ENCODE data around the gene PDE4A. TPM values are rescaled to one million over a fixed set of nuclear protein-coding genes. Genes with fewer than 3 reads are reported as not detected.

Gene PDE4A
- total RNA-seq, 1 experiment from 2014 or later, result 10.4 TPM

- H3F3A ChIP-seq (ENCODE audit: insufficient read depth, low read depth), result peaks cover 12% of the 10 kb centered on the region
- H3K9me2 ChIP-seq (ENCODE audit: insufficient read depth), result no peaks in the 10 kb centered on the region
- no TSS peak for BruUV-seq (replicated peaks)
- H3K27ac ChIP-seq, result no peak overlapping the region
- DNase-seq, result no peak
- H3K36me3 ChIP-seq (ENCODE audit: low read depth), result no peaks in the 10 kb centered on the region
- H3K4me3 ChIP-seq, result no peak overlapping the region
- H4K20me1 ChIP-seq (ENCODE audit: insufficient read depth), result no peaks in the 10 kb centered on the region
- no peaks in the 10 kb centered on the region for H3K4me1 ChIP-seq (replicated peaks; ENCODE audit: insufficient read depth)
- no peaks in the 10 kb centered on the region for H3K9me3 ChIP-seq (ENCODE audit: insufficient read depth, low read depth)
- intact Hi-C loops (cut with micrococcal nuclease; ENCODE audit: unreplicated experiment), result loop anchor here (10.0 kb wide), 1 partner anchor 67 kb away; the partner anchor contains the start of gene CDC37
- ChIA-PET POLR2A (ENCODE audit: unreplicated experiment) (no interaction called here), CTCF (no interaction called here)
- no peaks in the 10 kb centered on the region for H3K27me3 ChIP-seq (ENCODE audit: insufficient read depth, low read depth)
- H2AFZ ChIP-seq, result no peak overlapping the region
- TF ChIP-seq, protein P1, sequence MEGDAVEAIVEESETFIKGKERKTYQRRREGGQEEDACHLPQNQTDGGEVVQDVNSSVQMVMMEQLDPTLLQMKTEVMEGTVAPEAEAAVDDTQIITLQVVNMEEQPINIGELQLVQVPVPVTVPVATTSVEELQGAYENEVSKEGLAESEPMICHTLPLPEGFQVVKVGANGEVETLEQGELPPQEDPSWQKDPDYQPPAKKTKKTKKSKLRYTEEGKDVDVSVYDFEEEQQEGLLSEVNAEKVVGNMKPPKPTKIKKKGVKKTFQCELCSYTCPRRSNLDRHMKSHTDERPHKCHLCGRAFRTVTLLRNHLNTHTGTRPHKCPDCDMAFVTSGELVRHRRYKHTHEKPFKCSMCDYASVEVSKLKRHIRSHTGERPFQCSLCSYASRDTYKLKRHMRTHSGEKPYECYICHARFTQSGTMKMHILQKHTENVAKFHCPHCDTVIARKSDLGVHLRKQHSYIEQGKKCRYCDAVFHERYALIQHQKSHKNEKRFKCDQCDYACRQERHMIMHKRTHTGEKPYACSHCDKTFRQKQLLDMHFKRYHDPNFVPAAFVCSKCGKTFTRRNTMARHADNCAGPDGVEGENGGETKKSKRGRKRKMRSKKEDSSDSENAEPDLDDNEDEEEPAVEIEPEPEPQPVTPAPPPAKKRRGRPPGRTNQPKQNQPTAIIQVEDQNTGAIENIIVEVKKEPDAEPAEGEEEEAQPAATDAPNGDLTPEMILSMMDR (conservative IDR thresholded peaks at IDR 0.05), result peak; percentile 65
- no peak for TF ChIP-seq EZH2 (IDR thresholded peaks at IDR 0.05; ENCODE audit: low read depth)
- H3K79me2 ChIP-seq (ENCODE audit: low read depth), result no peaks in the 10 kb centered on the region
- H3K4me2 ChIP-seq, result no peak overlapping the region
These were observed 51.6 kb downstream of the PDE4A start for GRCh38 chr19:10471909-10472308.

- POLR2A ChIA-PET (ENCODE audit: unreplicated experiment), result no interaction called here
- BruUV-seq (replicated peaks), result no TSS peak
These were observed 52.9 kb downstream of the PDE4A start for GRCh38 chr19:10473192-10473591.

DNA sequence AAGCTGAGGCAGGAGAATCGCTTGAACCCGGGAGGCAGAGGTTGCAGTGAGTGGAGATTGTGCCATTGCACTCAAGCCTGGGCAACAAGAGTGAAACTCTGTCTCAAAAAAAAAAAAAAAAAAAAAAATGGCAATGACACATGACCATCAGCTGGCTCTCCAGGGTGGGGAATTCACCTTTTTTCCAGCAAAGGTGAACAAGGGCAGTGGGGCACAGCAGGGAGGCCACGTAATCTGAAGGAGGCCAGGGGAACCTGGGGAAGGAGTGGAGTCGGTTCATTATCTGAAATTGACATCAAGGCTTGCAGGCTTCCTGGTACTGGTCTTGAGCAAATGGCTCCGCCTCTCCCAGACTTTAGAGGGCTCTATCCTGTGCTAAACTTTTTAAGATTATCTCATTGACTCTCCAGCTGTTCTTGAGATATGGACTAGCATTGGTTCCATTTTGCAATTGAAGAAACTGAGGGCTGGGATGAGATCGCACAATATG is 54.7 kb downstream of the PDE4A start:
- TF ChIP-seq EZH2 (IDR thresholded peaks at IDR 0.05; ENCODE audit: low read depth), result no peak
- TF ChIP-seq, protein P1 (conservative IDR thresholded peaks at IDR 0.05), result no peak
- no peak overlapping the region for H3K4me3 ChIP-seq
- peaks cover 14% of the 10 kb centered on the region for H3K4me1 ChIP-seq (replicated peaks; ENCODE audit: insufficient read depth)
- BruUV-seq (replicated peaks), result no TSS peak
- H3K27me3 ChIP-seq (ENCODE audit: insufficient read depth, low read depth), result no peaks in the 10 kb centered on the region
- H3F3A ChIP-seq (ENCODE audit: insufficient read depth, low read depth), result peaks cover 27% of the 10 kb centered on the region
- peak overlapping the region; percentile 8; the same call in 1 of the 2 replicates for H3K4me2 ChIP-seq
- ChIA-PET CTCF (interaction anchor here (0.6 kb wide), 1 partner anchor 48 kb away, joined by 6 read pairs; no protein-coding TSS in a partner anchor), POLR2A (ENCODE audit: unreplicated experiment) (no interaction called here)
- no peaks in the 10 kb centered on the region for H3K79me2 ChIP-seq (ENCODE audit: low read depth)
- DNase-seq, result peak in 1 of 2 experiments; percentile 52
- no peaks in the 10 kb centered on the region for H3K9me2 ChIP-seq (ENCODE audit: insufficient read depth)
- no peaks in the 10 kb centered on the region for H3K9me3 ChIP-seq (ENCODE audit: insufficient read depth, low read depth)
- intact Hi-C loops (cut with micrococcal nuclease; ENCODE audit: unreplicated experiment), result loop anchor here (5.0 to 10.0 kb wide), 2 partner anchors 70 to 218 kb away; partner anchors contain the start of gene CDC37
- H3K27ac ChIP-seq, result no peak overlapping the region
- H3K36me3 ChIP-seq (ENCODE audit: low read depth), result no peaks in the 10 kb centered on the region
- 0 out of 2 replicates have a peak, but pooled peaks cover 4% of the 10 kb centered on the region for H4K20me1 ChIP-seq (ENCODE audit: insufficient read depth)
- H2AFZ ChIP-seq, result no peak overlapping the region

More at GRCh38 chr19:10473192-10473591, 52.9 kb downstream of the PDE4A start:
- intact Hi-C loops (cut with micrococcal nuclease; ENCODE audit: unreplicated experiment), result loop anchor here (10.0 kb wide), 1 partner anchor 68 kb away; the partner anchor contains the start of gene CDC37
- H3F3A ChIP-seq (ENCODE audit: insufficient read depth, low read depth), result peaks cover 17% of the 10 kb centered on the region
- DNase-seq, result no peak
- H3K9me2 ChIP-seq (ENCODE audit: insufficient read depth), result no peaks in the 10 kb centered on the region
- no peak overlapping the region for H3K27ac ChIP-seq
- H3K4me2 ChIP-seq, result no peak overlapping the region
- no peaks in the 10 kb centered on the region for H3K9me3 ChIP-seq (ENCODE audit: insufficient read depth, low read depth)
- TF ChIP-seq, protein P1 (conservative IDR thresholded peaks at IDR 0.05), result no peak
- TF ChIP-seq EZH2 (IDR thresholded peaks at IDR 0.05; ENCODE audit: low read depth), result no peak
- H3K4me3 ChIP-seq, result no peak overlapping the region
- CTCF ChIA-PET, result interaction anchor here (0.7 to 0.8 kb wide), 2 partner anchors 79 to 195 kb away, joined by 3 to 6 read pairs; no protein-coding TSS in a partner anchor
- H3K36me3 ChIP-seq (ENCODE audit: low read depth), result no peaks in the 10 kb centered on the region
- H3K27me3 ChIP-seq (ENCODE audit: insufficient read depth, low read depth), result no peaks in the 10 kb centered on the region
- H3K4me1 ChIP-seq (replicated peaks; ENCODE audit: insufficient read depth), result peaks cover under 1% of the 10 kb centered on the region; the same call in 1 of the 2 replicates
- H2AFZ ChIP-seq, result no peak overlapping the region
- H4K20me1 ChIP-seq (ENCODE audit: insufficient read depth), result no peaks in the 10 kb centered on the region
- no peaks in the 10 kb centered on the region for H3K79me2 ChIP-seq (ENCODE audit: low read depth)

Data from PC-9 (cell line).